K562 (cell line): ENCODE measurements around the gene C1orf56.

ENCODE experiments used
- ZKSCAN3 ChIP-seq: fragments of 250-450 bp; sonication (Bioruptor Pico); IDR thresholded peaks from 2 replicates; pipeline ENCODE4 v1.4.0; 2020
- TF ChIP-seq, protein P1 (sequence below): fragments of 450-650 bp; conservative IDR thresholded peaks from 2 replicates; pipeline ENCODE4 v1.6.1; 2016; ENCODE audit warnings: missing genetic modification characterization, low read depth, mild to moderate bottlenecking, missing compliant biosample characterization, moderate library complexity
- TF ChIP-seq, protein P2 (sequence below): fragments of 250-450 bp; sonication (Bioruptor Pico); IDR thresholded peaks from 2 replicates; pipeline ENCODE4 v1.5.0; 2022; ENCODE audit warnings: mild to moderate bottlenecking

DNA sequence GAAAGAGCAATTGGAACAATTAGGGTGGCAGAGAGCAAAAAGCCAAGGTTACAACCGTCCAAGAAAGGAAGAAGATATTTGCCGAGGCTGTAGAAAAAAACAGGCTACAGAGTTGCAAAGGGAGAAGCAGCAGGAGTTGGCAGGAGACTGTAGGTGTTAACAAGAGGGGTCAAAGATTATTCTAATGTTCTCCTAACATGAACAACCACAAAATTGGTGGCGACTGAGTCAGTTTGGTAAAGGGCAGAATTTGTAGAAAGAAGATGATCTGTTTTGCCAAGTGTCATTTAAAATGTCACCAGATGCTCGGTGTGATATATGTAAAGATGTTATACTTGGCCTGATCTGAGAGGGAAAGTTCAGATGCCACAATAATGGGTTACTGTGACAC, 39.7 kb upstream of the C1orf56 start:
- TF ChIP-seq, protein P1, sequence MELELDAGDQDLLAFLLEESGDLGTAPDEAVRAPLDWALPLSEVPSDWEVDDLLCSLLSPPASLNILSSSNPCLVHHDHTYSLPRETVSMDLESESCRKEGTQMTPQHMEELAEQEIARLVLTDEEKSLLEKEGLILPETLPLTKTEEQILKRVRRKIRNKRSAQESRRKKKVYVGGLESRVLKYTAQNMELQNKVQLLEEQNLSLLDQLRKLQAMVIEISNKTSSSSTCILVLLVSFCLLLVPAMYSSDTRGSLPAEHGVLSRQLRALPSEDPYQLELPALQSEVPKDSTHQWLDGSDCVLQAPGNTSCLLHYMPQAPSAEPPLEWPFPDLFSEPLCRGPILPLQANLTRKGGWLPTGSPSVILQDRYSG, result no peak
- no peak for TF ChIP-seq ZKSCAN3 (CRISPR knock-in tag)
- TF ChIP-seq, protein P2, sequence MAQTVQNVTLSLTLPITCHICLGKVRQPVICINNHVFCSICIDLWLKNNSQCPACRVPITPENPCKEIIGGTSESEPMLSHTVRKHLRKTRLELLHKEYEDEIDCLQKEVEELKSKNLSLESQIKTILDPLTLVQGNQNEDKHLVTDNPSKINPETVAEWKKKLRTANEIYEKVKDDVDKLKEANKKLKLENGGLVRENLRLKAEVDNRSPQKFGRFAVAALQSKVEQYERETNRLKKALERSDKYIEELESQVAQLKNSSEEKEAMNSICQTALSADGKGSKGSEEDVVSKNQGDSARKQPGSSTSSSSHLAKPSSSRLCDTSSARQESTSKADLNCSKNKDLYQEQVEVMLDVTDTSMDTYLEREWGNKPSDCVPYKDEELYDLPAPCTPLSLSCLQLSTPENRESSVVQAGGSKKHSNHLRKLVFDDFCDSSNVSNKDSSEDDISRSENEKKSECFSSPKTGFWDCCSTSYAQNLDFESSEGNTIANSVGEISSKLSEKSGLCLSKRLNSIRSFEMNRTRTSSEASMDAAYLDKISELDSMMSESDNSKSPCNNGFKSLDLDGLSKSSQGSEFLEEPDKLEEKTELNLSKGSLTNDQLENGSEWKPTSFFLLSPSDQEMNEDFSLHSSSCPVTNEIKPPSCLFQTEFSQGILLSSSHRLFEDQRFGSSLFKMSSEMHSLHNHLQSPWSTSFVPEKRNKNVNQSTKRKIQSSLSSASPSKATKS (CRISPR knock-in tag), result no peak
